GM21717 (cell line): ENCODE results near the gene BANK1.

Source experiments
- ATAC-seq: cut with Tn5 transposase; IDR thresholded peaks from one replicate; pipeline ENCODE4 v1.9.1; 2021; ENCODE audit warnings: mild to moderate bottlenecking, moderate library complexity; ENCODE audit not compliant: unreplicated experiment

Gene BANK1

GRCh38 chr4:101790521-101791181 is at the start of gene BANK1:
Gene BANK1, plus strand, starts transcription at chr4:101790730. Its CDS starts 151 bp downstream, at chr4:101790881.
- ATAC-seq, result peak; percentile 100

GRCh38 chr4:101753721-101754120 is 36.8 kb upstream of the BANK1 start:
- ATAC-seq, result no peak

- ATAC-seq, result no peak
Measured at GRCh38 chr4:101756181-101756580, 34.3 kb upstream of the BANK1 start.

DNA sequence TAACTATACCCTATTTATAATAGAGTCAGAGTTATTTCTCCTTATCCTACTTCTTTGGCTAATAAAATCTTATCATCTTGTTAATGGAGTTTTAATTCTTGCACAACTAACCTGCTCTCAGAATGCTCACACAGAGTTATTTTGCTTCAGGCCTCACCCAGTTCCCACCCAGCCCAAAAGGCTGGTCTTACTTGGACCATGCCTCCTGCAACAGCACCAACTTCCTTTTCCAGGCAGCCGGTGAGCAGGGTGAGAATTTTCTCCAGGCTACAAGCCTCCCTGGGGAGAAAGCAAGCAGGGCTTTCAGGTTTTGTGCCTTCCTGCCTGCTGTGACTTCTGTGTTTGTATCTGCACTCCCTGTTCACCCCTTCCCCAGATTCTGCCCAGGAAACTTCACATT is 29.1 kb upstream of the BANK1 start:
- no peak for ATAC-seq

DNA sequence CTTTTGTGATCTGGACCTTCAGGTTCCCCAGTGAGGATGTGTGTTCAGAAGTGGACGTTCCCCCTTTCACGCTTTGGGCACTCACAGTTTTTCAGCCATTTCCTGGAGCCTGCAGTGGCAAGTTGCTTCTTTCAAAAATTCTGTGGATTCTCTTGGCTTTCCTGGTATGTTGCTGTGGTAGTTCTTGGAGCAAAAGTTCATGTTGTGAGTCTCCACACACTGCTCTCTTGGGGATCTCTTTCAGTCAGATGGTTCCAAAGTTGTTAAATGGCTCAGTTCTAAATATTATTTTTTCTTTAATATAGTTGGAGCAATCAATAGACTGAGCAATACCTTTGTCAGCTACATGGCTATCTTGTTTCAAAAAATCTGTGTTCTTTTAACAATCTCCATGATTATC is 28.5 kb upstream of the BANK1 start:
- no peak for ATAC-seq

- no peak for ATAC-seq
Measured at GRCh38 chr4:101762534-101762933, 28.0 kb upstream of the BANK1 start.

DNA sequence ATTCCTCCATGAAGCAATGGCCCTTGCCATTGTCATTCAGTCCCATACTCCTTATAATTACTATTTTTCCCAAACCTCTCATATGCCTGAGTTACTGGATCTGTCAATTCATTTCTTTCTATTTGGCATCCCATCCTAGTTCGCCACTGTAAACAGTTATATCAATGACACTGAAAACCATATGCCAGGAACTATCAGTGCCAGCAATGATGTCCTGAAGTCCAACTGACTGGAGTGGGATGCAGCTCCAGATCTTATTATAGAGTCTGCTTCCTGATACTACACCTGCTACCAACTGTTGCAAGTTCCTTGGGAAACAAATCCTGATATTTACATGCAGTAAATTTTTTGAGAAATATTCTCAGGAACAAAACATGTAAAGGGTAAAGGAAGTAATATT is 27.0 kb upstream of the BANK1 start:
- ATAC-seq, result no peak

DNA sequence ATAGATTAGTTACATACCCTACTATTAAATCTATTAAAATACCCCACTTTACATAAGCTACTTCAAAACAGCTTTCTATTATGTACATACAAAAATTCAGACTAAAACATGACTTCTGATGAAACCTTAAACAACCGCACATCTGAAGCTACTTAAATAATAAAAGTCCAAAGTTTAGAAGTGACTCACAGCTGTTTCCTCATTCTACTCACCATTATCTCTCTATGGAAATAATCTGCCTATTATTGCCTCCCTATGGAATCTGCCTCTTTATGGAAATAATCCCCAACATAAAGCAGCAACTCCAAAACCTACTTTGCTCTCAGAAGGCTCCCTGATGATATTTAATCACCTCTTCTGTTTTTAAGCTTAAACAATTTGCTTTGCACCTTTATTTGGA is 15.7 kb upstream of the BANK1 start:
- no peak for ATAC-seq

DNA sequence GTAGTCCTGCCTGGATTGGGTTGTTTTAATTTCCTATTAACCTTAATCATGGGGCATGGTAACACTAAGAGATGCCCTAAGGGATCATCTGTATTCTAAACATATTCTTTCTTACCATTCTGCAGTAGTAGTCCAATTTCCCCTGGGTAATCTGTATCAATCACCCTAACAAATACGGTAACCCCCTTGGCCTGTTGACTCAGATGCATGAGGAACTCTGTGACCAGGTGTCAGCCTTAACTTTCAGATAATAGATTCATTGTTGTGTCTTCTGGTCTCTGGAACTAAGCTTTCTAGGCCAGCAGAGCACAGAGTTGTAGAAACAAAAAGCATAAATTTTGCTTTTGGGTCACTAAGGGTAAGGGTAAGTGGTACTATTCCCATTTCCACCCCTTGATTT is 13.1 kb upstream of the BANK1 start:
- no peak for ATAC-seq

- ATAC-seq, result no peak
Measured at GRCh38 chr4:101780284-101780683, 10.2 kb upstream of the BANK1 start.

DNA sequence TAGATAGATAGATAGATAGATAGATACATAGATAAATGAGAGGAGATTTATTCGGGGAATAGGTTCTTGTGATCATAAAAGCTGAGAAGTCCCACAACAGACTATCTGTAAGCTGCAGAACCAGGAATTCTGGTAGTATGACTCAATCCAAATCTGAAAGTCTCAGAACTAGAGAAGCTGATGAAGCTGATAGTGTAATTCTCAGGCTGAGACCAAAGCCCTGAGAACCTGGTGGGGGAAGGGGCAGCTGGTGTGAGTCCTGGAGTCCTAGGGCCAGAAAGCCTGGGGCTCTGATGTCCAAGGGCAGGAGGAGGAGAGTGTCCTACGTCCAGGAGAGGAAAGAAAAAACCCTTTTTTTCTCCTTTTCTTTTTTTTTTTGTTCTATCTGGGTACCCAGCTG is 8.0 kb upstream of the BANK1 start:
- ATAC-seq, result no peak

GRCh38 chr4:101784957-101785356 is 5.6 kb upstream of the BANK1 start:
- no peak for ATAC-seq

DNA sequence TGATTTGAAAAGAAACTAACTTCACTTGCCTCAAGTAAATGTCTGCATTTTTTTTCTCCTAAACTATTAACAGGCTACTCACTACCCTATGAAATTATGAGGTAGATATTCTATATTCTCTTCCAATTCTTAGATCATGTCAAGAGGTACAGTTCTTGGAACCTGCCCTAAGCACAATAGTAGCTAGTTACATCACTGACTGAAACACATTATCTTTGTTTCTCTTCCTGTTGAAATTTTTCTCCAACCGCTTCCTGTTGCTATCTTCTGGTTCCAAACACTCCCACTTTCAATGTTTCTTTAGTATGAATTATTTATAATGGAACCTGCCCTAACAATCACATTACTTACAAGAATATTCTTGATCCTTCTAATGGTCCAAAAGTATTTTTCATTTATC is 5.0 kb upstream of the BANK1 start:
- no peak for ATAC-seq

DNA sequence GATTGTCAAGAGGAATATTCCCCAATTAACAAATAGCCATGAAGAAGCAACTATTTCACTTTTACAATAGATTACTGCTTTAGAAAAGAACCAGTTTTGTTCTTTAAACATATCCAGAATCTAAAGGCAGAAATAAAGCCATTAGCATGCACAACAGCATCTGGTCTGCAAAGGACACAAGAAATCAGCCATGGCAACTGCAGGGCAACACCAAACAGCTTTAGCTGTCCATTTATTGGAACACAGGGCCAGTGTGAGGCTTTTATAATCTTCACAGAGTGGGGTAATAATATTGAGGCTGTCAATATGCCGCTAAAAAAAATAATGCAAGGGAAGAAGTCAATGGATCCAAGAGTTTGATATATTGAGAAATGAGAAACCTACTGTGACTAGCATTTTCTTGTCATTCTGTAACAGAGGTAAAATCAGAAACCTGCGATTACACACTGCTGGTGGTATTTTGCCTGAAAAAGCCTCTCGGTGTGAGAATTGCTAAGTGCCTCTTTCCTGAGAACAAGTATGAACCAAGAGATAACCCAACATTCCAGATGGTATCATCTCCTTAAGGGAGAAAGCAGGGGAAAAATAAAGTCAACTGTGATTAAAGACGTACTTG is 2.7 kb upstream of the BANK1 start:
- no peak for ATAC-seq

DNA sequence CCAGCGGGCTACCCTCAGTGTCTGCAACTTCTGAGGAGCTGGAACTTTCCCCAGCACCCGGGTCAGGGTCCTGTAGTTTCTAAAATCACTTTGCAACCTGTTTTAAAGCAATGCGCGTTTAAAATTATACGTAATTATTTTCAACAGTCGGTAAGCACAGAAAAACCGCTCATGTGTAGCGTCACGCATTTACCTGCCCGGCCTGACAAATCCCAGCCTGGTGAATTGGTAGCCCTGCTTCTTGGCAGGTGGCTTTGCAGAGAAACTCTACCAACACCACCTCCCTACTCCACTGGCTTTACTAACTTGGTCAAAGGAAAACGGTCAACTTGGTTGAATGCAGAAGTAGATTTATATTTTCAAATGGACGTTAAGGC is 640 bp downstream of the BANK1 start:
- no peak for ATAC-seq

DNA sequence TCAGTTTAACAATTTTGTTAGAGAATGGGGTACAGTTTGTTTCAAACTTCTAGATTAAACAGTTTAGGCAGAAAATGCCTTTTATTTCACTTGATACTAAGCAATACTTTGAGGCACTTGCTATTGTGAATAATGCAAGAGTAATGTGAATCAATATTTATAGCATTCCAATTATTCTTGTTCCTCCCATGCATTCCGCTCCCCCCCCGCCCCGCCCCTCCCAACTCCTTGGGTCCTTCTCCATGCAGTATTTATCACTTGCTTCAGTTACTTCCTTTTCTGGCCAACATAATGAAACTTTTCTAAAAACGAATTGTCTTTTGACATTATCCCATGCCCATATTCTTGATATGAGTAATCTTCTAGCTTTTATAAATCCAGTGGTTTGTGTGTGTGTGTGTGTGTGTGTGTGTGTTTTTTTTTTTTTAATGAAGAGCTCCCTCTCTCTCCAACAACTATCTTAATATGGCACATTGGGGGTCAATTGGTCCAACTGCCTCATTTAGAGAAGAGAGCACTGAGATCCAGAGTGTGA is 1.6 kb downstream of the BANK1 start:
- no peak for ATAC-seq

- no peak for ATAC-seq
Measured at GRCh38 chr4:101793397-101793796, 2.9 kb downstream of the BANK1 start.

DNA sequence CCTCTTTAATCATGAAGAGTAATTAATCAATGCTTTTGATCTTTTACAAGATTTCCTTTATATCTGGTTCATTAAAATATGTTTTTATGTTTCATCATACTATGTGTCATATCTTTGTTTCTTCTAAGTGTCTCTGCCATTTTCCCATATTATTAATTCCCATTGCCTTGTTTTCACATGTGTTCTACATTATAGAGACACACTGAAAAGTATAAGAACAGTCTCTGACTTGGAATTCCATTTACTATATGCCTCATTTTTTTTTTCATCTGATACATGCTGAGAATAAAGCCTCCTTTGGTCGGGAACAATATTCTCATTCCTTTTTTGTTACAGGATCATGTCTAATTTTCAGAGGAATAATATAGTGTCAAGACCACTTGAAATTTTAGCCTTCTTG is 4.3 kb downstream of the BANK1 start:
- ATAC-seq, result no peak

DNA sequence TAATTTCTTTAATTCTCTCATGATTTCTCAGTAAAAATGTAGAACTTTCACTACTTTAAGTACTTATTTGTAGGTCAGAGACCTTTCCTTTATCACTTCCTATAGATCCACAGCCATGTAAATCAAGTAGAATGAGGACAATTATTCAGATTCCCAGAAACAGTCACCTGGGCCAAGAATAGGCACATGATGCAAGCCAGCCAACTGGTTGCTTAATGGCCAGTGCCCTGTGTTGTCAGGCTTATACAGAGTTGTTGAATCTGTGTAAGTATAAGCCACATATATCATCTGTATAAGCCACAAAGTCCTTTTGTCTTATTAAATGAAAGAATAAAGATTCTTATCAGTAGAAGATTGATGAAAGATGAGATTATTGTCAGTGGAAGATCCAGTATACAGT is 5.2 kb downstream of the BANK1 start:
- ATAC-seq, result no peak

DNA sequence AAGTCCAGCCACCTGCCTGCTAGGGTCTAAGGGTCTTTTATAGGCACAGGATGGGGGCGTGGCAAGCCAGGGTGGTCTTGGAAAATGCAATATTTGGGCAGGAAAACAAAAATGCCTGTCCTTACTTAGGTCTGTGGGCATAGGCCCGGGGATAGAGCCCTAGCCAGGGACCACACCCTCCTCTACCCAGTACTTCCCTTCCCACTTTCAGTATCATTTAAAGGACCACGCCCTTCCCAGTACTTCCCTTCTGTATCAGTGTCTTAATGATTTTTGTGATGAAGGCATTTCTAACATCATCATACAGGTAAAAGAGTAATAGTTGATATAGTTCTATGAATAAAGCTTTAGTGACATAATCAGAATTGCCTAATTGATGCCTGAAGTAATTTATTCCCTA is 11.4 kb downstream of the BANK1 start:
- no peak for ATAC-seq

GRCh38 chr4:101806914-101807313 is 16.4 kb downstream of the BANK1 start:
- peak; percentile 96 for ATAC-seq

DNA sequence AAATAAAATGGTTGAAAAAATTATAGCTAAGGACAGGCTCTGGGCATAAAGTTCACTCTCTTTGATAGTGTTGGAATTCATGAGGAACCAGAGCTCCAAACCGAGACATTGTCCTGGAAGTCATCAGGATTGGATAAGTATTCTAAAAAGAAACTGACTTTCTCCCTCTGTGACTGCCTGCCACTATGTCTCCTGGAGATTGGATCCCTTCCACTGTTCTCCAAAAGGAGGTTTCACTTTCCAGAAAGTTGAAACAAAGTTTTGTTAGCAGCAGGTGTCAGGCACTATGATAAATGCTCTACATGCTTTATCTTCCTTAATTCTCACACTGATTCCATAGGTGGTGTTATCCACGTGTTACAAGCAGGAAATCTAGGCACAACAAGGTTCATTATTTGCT is 16.8 kb downstream of the BANK1 start:
- peak; percentile 51 for ATAC-seq

DNA sequence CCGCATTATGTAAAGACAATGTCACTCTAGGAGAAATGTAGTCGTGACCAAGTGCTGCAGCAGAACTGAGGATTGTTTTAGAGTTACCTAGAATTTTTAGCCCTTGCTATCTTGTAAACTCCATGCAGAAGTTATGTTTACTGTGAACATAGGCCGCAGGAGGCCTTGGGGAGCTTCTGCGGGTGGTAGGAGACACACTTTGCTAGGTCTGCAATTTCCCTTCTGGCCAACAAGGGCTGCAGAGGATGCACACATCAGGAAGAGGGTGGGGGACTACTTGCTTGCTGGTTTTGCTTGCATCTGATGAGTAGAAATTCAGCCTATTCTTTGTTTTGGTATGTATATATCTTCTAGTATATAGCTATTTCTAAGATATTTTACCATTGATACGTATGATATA is 23.1 kb downstream of the BANK1 start:
- peak; percentile 50 for ATAC-seq
